HG02973 (cell line): ENCODE data around the gene PROSER3.

Experiments
- ATAC-seq: cut with Tn5 transposase; IDR thresholded peaks from one replicate; pipeline ENCODE4 v1.9.1; 2021; ENCODE audit warnings: moderate library complexity; ENCODE audit not compliant: unreplicated experiment

Gene PROSER3

DNA sequence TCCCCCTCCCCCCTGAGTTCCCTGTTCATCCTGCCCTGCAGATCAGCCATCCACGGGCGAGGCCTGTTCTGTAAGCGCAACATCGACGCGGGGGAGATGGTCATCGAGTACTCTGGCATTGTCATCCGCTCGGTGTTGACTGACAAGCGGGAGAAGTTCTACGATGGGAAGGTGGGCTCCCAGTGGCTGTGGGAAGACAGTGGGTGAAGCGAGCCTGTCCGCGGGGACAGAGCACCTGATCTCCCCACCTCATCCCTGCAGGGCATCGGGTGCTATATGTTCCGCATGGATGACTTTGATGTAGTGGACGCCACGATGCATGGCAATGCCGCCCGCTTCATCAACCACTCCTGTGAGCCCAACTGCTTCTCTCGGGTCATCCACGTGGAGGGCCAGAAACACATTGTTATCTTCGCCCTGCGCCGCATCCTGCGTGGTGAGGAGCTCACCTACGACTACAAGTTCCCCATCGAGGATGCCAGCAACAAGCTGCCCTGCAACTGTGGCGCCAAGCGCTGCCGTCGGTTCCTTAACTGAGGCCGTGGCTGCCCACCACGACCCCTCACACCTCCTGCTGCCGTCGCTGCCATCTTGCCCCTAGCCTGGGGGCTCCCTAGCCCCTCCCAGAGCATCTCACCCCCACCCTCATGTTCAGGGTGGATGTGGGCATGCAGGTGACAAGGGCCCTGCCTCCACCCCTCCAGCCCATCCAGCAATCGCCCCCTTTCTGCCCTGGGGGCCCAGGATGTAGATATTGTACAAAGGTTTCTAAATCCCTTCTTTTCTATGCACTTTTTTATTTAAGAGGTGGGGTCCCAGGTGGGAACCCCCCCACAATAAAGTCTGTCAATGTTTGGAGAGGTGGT is 19.7 kb upstream of the PROSER3 start:
- no peak for ATAC-seq

DNA sequence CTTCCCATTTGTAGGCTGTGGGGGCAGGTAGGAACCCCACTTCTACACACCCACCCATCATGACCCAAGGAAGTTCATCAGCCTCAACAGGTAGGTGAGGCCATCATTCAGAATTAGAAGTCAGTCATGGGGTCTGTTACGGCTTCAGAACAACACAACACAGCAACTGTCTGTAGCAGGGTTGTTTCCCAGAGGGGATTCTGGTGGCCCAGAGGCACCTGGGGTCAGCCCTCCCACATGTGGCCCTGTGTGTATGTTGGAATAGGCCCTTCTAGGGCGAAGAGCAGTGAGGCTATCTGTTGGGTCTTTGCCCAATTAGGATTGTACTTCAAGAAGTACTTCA is 19.1 kb upstream of the PROSER3 start:
- ATAC-seq = no peak

GRCh38 chr19:35739275-35740107 is 18.5 kb upstream of the PROSER3 start:
- no peak for ATAC-seq

DNA sequence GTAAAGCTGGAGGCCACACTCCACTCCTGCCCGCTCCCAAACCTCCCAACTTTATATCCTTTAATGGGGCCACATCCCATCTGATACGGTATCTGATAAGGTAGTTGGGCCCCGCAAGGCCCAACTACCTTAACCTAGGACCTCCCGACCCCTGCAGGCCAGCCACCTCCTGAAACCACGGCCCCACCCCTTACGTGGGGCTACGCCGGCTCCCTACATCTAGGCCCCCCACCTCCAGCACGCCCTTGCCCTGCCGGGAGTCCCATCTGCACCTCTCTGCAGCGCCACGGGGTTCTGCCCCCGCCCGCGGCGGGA is 17.9 kb upstream of the PROSER3 start:
- ATAC-seq = peak; percentile 12

GRCh38 chr19:35740423-35741202 is 17.4 kb upstream of the PROSER3 start:
- peak; percentile 46 for ATAC-seq

DNA sequence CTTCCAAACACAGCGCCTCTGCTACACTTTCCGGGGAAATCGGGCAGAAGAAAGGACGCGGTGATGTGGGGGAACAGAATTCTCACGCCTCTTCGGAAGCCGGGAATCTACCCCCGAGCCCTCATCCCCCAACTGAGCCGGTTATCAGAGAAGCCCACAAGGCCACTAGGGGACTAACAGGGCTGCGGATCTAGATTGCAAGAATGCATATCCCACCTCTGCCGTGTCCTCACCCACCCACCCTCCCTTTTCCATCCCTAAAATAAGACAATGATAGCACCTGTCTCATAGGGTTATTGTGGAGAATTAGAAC is 16.8 kb upstream of the PROSER3 start:
- ATAC-seq = no peak

- no peak for ATAC-seq
Measured at GRCh38 chr19:35742121-35742724, 15.8 kb upstream of the PROSER3 start, which contains the start of gene IGFLR1. IGFLR1 (minus strand) TSS chr19:35742452; CDS start chr19:35741180, 1,272 bp downstream.

DNA sequence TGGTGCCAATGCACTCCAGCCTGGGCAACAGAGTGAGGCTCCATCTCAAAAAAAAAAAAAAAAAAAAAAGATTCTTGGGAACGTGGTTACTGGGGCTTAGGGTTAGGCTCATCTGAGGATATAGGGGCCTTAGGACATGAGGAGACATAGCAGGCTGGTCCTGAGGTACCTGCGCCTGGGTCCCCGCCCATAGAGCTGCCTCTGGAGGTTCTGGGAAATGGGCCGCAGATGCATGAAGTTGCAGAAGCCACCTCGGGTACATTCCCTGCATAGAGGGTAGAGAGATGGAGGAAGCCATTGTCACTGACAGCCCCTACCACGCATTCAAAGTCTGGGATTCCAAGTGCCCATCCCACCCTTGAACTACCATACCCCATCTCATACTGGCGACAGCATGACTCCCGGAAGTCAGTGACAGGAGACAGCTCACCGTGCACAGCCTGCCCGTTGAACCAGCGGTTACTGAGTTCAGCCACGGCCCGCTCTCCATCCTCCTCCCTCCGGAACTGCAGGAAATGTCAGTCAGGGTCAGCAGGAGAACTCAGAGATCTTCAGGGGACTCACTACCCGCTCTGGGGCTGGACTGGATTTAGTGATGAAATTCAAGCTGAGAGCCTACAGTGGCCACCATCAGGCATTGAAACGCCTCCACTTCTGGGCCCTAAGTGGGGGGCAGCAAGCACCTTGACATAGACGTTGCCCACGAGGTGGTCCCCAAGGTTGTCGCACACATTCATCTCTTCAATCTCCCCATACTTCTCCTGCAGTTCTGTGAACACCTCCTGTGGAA is 14.1 kb upstream of the PROSER3 start:
- ATAC-seq = no peak

DNA sequence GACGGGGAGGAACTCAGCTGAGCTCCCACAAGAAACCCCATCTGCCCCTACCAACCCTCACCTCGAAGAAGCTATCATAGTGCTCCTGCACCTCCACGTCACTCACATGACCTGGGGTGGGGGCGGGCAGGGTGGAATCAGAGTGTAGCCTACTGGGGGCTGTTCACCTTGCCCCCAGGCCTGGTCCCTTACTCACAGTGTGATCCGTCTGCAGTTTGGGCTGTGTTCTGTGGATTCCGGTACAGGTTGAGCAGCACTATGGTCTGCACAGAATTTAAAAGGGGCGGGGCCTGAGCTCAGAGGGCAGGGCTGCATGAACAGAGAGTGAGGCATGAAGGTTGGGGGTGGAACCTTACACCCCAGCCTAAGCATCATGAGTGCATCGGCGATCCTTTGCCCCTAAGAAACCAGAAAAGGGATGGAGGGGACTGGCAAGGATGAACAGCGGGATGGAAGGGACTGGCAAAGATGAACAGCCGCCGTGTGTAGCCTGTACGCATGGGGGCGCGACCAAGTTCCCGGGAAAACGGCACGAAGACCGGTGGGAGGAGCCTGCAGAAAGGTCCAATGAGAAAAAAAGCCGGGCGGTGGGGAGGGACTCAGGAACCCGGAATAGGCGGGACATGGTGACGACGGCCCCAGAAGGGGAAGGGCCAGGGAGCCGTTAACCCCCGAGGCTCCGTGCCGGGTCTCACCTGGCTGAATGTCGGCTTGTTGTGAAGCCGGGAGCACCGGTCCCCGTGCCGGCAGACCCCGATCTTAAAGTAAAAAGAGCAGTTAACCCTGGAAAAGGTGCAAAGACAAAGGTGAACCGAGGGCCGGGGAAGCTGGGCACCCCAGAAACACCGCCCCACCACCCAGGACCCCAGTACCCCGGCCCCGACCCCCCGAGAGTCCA is 13.3 kb upstream of the PROSER3 start:
- peak; percentile 31 for ATAC-seq

DNA sequence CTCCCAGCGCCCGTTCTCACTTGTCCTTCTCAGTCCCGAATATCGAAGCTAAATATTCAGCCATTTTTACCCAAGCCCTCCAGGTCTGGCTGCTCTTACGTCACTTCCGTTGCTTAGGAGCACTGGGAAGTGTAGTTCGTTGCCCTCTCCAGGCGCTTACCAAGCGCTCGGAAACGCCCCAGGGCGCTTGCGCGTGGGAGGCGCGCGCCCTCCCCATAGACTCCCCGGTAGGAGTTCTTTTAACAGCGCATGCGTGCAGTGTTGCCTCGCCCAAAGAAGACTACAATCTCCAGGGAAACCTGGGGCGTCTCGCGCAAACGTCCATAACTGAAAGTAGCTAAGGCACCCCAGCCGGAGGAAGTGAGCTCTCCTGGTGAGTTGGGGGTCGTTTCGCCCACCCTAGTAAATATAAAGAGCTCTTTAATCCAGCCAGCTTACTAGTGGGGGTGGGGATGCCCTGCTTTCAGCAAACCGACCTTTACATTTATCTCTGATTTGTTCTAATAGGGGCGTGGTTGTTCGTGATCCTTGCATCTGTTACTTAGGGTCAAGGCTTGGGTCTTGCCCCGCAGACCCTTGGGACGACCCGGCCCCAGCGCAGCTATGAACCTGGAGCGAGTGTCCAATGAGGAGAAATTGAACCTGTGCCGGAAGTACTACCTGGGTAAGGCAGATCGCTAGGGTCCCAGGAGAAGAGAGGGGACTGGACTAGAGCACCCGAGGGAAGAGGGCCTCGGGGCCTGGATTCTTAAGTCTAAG is 12.5 kb upstream of the PROSER3 start, which contains the start of the genes PSENEN and U2AF1L4:
Gene PSENEN, plus strand, starts transcription at position 324 of the 759 bp plus-strand sequence. Its CDS starts 280 bp downstream, at position 604.
Gene U2AF1L4, minus strand, starts transcription at position 91 of the 759 bp plus-strand sequence. Its CDS starts 27 bp downstream, at position 64.
- peak; percentile 31 for ATAC-seq

GRCh38 chr19:35746087-35746462 is 11.9 kb upstream of the PROSER3 start:
- no peak for ATAC-seq

- no peak for ATAC-seq
Measured at GRCh38 chr19:35746531-35746930, 11.4 kb upstream of the PROSER3 start.

- peak; percentile 59 for ATAC-seq
Measured at GRCh38 chr19:35748106-35749020, 9.6 kb upstream of the PROSER3 start, which contains the start of gene LIN37. LIN37 (plus strand) TSS chr19:35748576; CDS start chr19:35748725, 149 bp downstream.

DNA sequence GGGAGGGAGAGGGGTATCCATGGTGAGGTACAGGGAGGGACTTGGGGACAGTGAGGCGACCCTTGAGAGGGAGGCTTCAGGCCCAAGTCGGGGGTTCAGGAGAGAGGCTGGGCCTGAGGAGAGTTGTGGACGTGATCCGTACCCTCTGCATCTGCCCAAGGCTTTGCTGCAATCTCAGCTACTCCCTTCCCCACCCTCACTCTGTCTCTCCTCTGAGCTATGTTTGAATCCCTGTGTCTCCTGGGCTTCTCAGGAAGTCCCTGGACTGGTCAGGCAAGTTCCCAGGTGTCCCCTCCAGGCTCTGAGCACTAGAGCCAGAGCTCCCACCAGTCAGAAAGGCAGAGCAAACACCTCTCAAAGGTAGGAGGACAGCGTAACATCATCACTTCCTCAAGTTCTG is 7.8 kb upstream of the PROSER3 start:
- ATAC-seq = no peak

DNA sequence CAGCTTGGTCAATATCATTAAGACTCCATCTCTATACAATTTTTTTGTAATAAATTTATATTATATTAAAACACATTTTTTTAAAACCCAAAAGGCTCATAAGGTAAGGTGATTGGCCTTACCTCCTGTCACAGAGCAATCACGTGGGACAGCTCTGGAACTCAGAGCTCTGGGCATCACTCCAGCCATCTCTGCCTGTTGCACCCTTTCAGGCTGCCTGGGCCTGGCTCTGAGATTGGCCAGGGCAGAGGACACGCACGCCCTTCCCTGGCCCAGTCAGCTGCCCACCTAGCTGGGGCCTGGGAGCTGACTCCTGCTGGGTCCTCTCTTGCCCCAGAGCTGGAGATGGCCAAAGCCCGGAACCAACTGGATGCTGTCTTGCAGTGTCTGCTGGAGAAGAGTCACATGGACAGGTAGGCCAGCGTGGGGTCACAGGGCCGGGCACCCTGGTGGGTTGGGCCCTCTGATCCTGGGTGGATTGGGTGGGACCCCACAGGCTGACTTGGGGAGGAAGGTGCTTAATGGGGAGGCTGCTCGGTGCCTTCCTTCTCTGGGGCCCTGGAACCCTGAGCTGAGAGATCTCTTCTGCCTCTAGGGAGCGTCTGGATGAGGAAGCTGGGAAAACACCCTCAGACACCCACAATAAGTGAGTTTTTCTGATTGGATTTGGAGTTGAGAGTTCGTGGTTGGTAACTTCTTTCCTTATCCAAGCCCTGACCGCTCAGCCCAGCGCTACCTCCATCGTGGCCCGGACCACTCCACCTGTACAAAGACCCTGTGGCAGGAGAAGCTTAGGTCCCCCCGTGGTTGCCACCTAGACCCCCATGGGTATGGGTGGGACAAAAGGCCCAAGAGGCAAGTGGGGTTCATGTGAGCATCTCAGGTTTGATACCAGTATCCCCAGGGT is 5.9 kb upstream of the PROSER3 start:
- no peak for ATAC-seq

GRCh38 chr19:35752746-35753350 is 5.1 kb upstream of the PROSER3 start:
- no peak for ATAC-seq
